CD4-positive, alpha-beta T cell treated with Interleukin-12 subunit alpha and Interleukin-12 subunit beta, for 1 hour (primary cell): ENCODE data around the gene RGS6.

Experiments used
- DNase-seq: peaks from one replicate; pipeline ENCODE4 v3.0.0-alpha.2; 2020

The RGS6 gene

GRCh38 chr14:72560331-72560730 lies 628.1 kb downstream of the RGS6 start:
- no peak for DNase-seq

- DNase-seq, result no peak
Observed at GRCh38 chr14:72560889-72561493, 628.8 kb downstream of the RGS6 start.

GRCh38 chr14:72562300-72562699 lies 630.1 kb downstream of the RGS6 start:
- no peak for DNase-seq

GRCh38 chr14:72563676-72564075 lies 631.4 kb downstream of the RGS6 start:
- no peak for DNase-seq

GRCh38 chr14:72565149-72565559 lies 632.9 kb downstream of the RGS6 start:
- DNase-seq, result no peak

GRCh38 chr14:72565917-72566316 lies 633.7 kb downstream of the RGS6 start:
- DNase-seq, result no peak

GRCh38 chr14:72567226-72567625 lies 635.0 kb downstream of the RGS6 start:
- DNase-seq, result no peak

GRCh38 chr14:72568296-72568992 lies 636.2 kb downstream of the RGS6 start:
- no peak for DNase-seq

GRCh38 chr14:72573725-72574417 lies 641.6 kb downstream of the RGS6 start:
- no peak for DNase-seq

- no peak for DNase-seq
Observed at GRCh38 chr14:72574715-72575114, 642.5 kb downstream of the RGS6 start.

GRCh38 chr14:72576258-72576657 lies 644.0 kb downstream of the RGS6 start:
- no peak for DNase-seq

- no peak for DNase-seq
Observed at GRCh38 chr14:72577521-72577920, 645.3 kb downstream of the RGS6 start.

GRCh38 chr14:72578514-72578913 lies 646.3 kb downstream of the RGS6 start:
- DNase-seq, result no peak

- DNase-seq, result no peak
Observed at GRCh38 chr14:72582582-72582981, 650.4 kb downstream of the RGS6 start.

GRCh38 chr14:72583316-72584272 lies 651.4 kb downstream of the RGS6 start:
- no peak for DNase-seq

- DNase-seq, result no peak
Observed at GRCh38 chr14:72588521-72588920, 656.3 kb downstream of the RGS6 start.

- DNase-seq, result no peak
Observed at GRCh38 chr14:72589652-72590051, 657.4 kb downstream of the RGS6 start.

GRCh38 chr14:72590577-72590976 lies 658.3 kb downstream of the RGS6 start:
- DNase-seq, result peak; percentile 27

- no peak for DNase-seq
Observed at GRCh38 chr14:72591391-72591790, 659.2 kb downstream of the RGS6 start.

- peak; percentile 59 for DNase-seq
Observed at GRCh38 chr14:72594099-72594901, 662.1 kb downstream of the RGS6 start.

- DNase-seq, result no peak
Observed at GRCh38 chr14:72595152-72595862, 663.1 kb downstream of the RGS6 start.
